PC-9 (cell line): ENCODE data around the gene MGLL. TPM values are rescaled to one million over a fixed set of nuclear protein-coding genes. Genes with fewer than 3 reads are reported as not detected.

ENCODE experiments used
- BruUV-seq: library from RNA; stranded (reverse); fragments of 400-500 nt; replicated peaks from 2 replicates; lab custom pipeline; 2021; lab: Mats Ljungman, UMichigan
- CTCF ChIA-PET: fragments of 300-600 bp; sonication (Branson Sonifier 250); formaldehyde crosslinking; loops from one replicate; lab custom pipeline; 2022; ENCODE audit warnings: antibody characterized with exemption; lab: Charles Lee
- POLR2A ChIA-PET: fragments of 300-600 bp; sonication (Branson Sonifier 250); formaldehyde crosslinking; loops from one replicate; lab custom pipeline; 2022; ENCODE audit warnings: antibody characterized with exemption; ENCODE audit not compliant: unreplicated experiment; lab: Charles Lee
- DNase-seq, 2 experiments: peaks; one replicate each; pipeline versions ENCODE4 v3.0.0 to v3.0.0-alpha.2; 2015 to 2022; ENCODE audit warnings: mixed read lengths in 1 of 2
- H2AFZ ChIP-seq: fragments of 200-600 bp; sonication (generic); 2 replicates; pipeline ENCODE4 v1.8.1; 2017; ENCODE audit warnings: antibody characterized with exemption
- H3F3A ChIP-seq: fragments of 200-600 bp; sonication (generic); 2 replicates; pipeline ENCODE4 v1.8.1; 2017; ENCODE audit warnings: antibody characterized with exemption, mild to moderate bottlenecking, low read depth; ENCODE audit not compliant: insufficient read depth
- H3K27ac ChIP-seq: fragments of 200-600 bp; sonication (generic); 2 replicates; pipeline ENCODE4 v1.6.1; 2016; ENCODE audit warnings: mixed run types
- H3K27me3 ChIP-seq: fragments of 200-600 bp; sonication (generic); 2 replicates; pipeline ENCODE4 v1.6.1; 2016; ENCODE audit warnings: low read depth, mixed run types; ENCODE audit not compliant: insufficient read depth
- H3K36me3 ChIP-seq: fragments of 200-600 bp; sonication (generic); 2 replicates; pipeline ENCODE4 v1.6.1; 2016; ENCODE audit warnings: low read depth, mixed run types
- H3K4me1 ChIP-seq: fragments of 200-600 bp; sonication (generic); replicated peaks from 2 replicates; pipeline ENCODE4 v1.6.1; 2016; ENCODE audit warnings: mixed run types; ENCODE audit not compliant: insufficient read depth
- H3K4me2 ChIP-seq: fragments of 200-600 bp; sonication (generic); 2 replicates; pipeline ENCODE4 v1.6.1; 2017; ENCODE audit warnings: mixed run types
- H3K4me3 ChIP-seq: fragments of 200-600 bp; sonication (generic); 2 replicates; pipeline ENCODE4 v1.6.1; 2016; ENCODE audit warnings: mixed run types
- H3K79me2 ChIP-seq: fragments of 200-600 bp; sonication (generic); 2 replicates; pipeline ENCODE4 v1.6.1; 2017; ENCODE audit warnings: low read depth, mixed run types
- H3K9me2 ChIP-seq: fragments of 200-600 bp; sonication (generic); 2 replicates; pipeline ENCODE4 v1.8.1; 2017; ENCODE audit warnings: mild to moderate bottlenecking; ENCODE audit not compliant: insufficient read depth
- H3K9me3 ChIP-seq: fragments of 200-600 bp; sonication (generic); 2 replicates; pipeline ENCODE4 v1.8.1; 2016; ENCODE audit warnings: low read depth; ENCODE audit not compliant: insufficient read depth
- H4K20me1 ChIP-seq: fragments of 200-600 bp; sonication (generic); 2 replicates; pipeline ENCODE4 v1.8.1; 2017; ENCODE audit not compliant: insufficient read depth
- EZH2 ChIP-seq: fragments of 200-600 bp; sonication (generic); IDR thresholded peaks from 2 replicates; pipeline ENCODE4 v1.8.0; 2017; ENCODE audit warnings: antibody characterized with exemption, low read depth
- intact Hi-C: fragments of 100-400 bp; cut with micrococcal nuclease; formaldehyde crosslinking; loops from one replicate; pipeline ENCODE4 v1.10.0; 2022; ENCODE audit not compliant: unreplicated experiment
- total RNA-seq: library from RNA; stranded (reverse); gene quantifications from 2 replicates; pipeline ENCODE4 v1.2.3, GENCODE V29; 2021
- TF ChIP-seq, protein P1 (sequence below): fragments of 200-600 bp; sonication (generic); conservative IDR thresholded peaks from 2 replicates; pipeline ENCODE4 v1.6.1; 2017; ENCODE audit warnings: mixed run types, antibody characterized with exemption, mild to moderate bottlenecking, moderate library complexity

MGLL gene
- total RNA-seq, 1 experiment from 2014 or later = 30.7 TPM

DNA sequence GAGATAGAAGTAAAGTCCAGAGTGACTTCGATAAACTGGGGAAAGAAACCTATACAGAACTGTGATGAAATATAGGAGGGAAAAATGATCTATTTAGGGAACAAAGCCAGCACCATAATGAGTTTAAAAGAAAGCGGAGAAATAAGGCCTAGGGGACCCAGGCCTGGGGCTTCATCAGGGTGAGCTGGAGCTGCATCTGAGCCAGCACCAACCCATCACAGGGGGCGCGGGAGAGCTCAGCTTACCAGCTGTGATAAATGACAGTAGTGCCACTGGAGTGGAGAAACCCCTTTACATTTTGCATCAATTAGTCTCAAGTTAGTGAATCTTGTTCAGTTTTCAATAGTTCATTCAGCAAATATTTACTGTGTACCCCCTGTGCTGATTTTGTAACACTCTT lies 172.1 kb downstream of the MGLL start:
- Histone ChIP-seq H3K9me3 (no peaks in the 10 kb centered on the region), H3K27me3 (no peaks in the 10 kb centered on the region), H3F3A (peaks cover 2% of the 10 kb centered on the region), H3K4me2 (no peak overlapping the region), H4K20me1 (no peaks in the 10 kb centered on the region), H3K4me1 (peaks cover 17% of the 10 kb centered on the region), H3K79me2 (no peaks in the 10 kb centered on the region), H3K27ac (no peak overlapping the region), H3K4me3 (no peak overlapping the region), H3K9me2 (no peaks in the 10 kb centered on the region), H3K36me3 (no peaks in the 10 kb centered on the region), H2AFZ (no peak overlapping the region)
- intact Hi-C loops = loop anchor here (5.0 kb wide), 1 partner anchor 402 kb away; the partner anchor contains the start of gene SEC61A1
- BruUV-seq = no TSS peak
- DNase-seq = no peak
- ChIA-PET CTCF (no interaction called here), POLR2A (no interaction called here)
- no peak for TF ChIP-seq EZH2
- TF ChIP-seq, protein P1, sequence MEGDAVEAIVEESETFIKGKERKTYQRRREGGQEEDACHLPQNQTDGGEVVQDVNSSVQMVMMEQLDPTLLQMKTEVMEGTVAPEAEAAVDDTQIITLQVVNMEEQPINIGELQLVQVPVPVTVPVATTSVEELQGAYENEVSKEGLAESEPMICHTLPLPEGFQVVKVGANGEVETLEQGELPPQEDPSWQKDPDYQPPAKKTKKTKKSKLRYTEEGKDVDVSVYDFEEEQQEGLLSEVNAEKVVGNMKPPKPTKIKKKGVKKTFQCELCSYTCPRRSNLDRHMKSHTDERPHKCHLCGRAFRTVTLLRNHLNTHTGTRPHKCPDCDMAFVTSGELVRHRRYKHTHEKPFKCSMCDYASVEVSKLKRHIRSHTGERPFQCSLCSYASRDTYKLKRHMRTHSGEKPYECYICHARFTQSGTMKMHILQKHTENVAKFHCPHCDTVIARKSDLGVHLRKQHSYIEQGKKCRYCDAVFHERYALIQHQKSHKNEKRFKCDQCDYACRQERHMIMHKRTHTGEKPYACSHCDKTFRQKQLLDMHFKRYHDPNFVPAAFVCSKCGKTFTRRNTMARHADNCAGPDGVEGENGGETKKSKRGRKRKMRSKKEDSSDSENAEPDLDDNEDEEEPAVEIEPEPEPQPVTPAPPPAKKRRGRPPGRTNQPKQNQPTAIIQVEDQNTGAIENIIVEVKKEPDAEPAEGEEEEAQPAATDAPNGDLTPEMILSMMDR = no peak

- Histone ChIP-seq H3K79me2 (no peaks in the 10 kb centered on the region), H3K4me3 (no peak overlapping the region), H3F3A (no peaks in the 10 kb centered on the region), H3K27me3 (no peaks in the 10 kb centered on the region), H3K9me3 (no peaks in the 10 kb centered on the region), H3K9me2 (no peaks in the 10 kb centered on the region), H3K27ac (no peak overlapping the region), H2AFZ (no peak overlapping the region), H3K4me1 (no peaks in the 10 kb centered on the region), H3K4me2 (no peak overlapping the region), H3K36me3 (no peaks in the 10 kb centered on the region), H4K20me1 (no peaks in the 10 kb centered on the region)
- no peak for DNase-seq
- intact Hi-C loops = no loop called here
- TF ChIP-seq, protein P1 = no peak
- no peak for TF ChIP-seq EZH2
- ChIA-PET CTCF (interaction anchor here (0.6 kb wide), 1 partner anchor 19 kb away, joined by 4 read pairs; the partner anchor contains the start of gene PODXL2), POLR2A (interaction anchor here (0.5 to 0.7 kb wide), 2 partner anchors 340 to 418 kb away, joined by 3 to 5 read pairs; no protein-coding TSS in a partner anchor)
- BruUV-seq = no TSS peak
Measured at GRCh38 chr3:127647845-127648204, 174.5 kb downstream of the MGLL start.

DNA sequence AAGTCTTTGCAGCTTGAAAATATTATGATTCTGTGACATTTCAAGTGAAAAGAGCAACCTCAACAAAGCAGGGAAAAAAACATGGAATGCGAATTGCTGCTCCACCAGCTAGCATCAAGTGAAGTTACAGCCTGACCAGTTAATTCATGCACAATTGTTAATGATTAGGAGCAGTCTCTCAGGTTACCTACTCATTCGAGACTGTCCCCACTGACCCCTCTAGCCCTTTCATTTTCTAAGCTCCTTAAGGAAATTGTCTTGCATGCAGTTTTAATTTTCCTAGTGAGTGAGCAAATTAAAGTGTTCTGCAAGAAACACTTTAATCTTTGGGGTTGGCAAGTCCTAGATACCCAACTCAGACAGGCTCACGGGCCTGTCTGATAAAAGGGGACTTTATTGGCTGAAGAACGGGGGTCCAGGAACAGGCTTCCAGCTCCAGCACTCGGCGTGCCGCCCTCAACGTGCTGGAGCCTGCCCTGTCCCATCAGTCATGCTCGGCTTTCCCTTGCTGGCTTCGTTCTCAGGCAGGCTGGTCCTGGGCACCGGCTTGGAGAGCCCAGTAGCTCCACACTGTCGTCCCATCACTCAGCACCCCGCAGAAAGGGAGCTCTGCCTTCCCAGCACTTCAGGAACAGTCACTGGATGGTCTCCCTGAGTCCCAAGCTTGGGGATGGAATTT lies 175.0 kb downstream of the MGLL start:
- Histone ChIP-seq H3K4me1 (no peaks in the 10 kb centered on the region), H3K9me2 (no peaks in the 10 kb centered on the region), H4K20me1 (no peaks in the 10 kb centered on the region), H3K36me3 (no peaks in the 10 kb centered on the region), H2AFZ (no peak overlapping the region), H3F3A (no peaks in the 10 kb centered on the region), H3K27me3 (no peaks in the 10 kb centered on the region), H3K4me3 (no peak overlapping the region), H3K27ac (no peak overlapping the region), H3K79me2 (no peaks in the 10 kb centered on the region), H3K9me3 (no peaks in the 10 kb centered on the region), H3K4me2 (no peak overlapping the region)
- POLR2A ChIA-PET = interaction anchor here (0.5 kb wide), 1 partner anchor 418 kb away, joined by 5 read pairs; no protein-coding TSS in a partner anchor
- no TSS peak for BruUV-seq
- no peak for TF ChIP-seq EZH2
- TF ChIP-seq, protein P1 = no peak
- intact Hi-C loops = no loop called here
- CTCF ChIA-PET = interaction anchor here (0.6 kb wide), 1 partner anchor 18 kb away, joined by 4 read pairs; the partner anchor contains the start of gene PODXL2
- DNase-seq = no peak
